GM19455 (cell line): ENCODE results near the gene SGIP1.

Experiments
- ATAC-seq: cut with Tn5 transposase; IDR thresholded peaks from one replicate; pipeline ENCODE4 v1.9.1; 2021; ENCODE audit not compliant: unreplicated experiment

SGIP1 gene

GRCh38 chr1:66533804-66534740 is at the start of gene SGIP1:
Gene SGIP1 (plus strand): TSS chr1:66534153. CDS start chr1:66534359, 206 bp downstream.
- ATAC-seq = no peak

GRCh38 chr1:66489151-66489550 is 44.8 kb upstream of the SGIP1 start:
- ATAC-seq = no peak

GRCh38 chr1:66489972-66490601 is 43.9 kb upstream of the SGIP1 start:
- no peak for ATAC-seq

GRCh38 chr1:66490816-66491215 is 43.1 kb upstream of the SGIP1 start:
- ATAC-seq = peak; percentile 67

- no peak for ATAC-seq
Measured at GRCh38 chr1:66492424-66492823, 41.5 kb upstream of the SGIP1 start.

GRCh38 chr1:66493731-66494130 is 40.2 kb upstream of the SGIP1 start:
- no peak for ATAC-seq

- no peak for ATAC-seq
Measured at GRCh38 chr1:66494482-66494881, 39.5 kb upstream of the SGIP1 start.

- ATAC-seq = no peak
Measured at GRCh38 chr1:66495495-66495894, 38.5 kb upstream of the SGIP1 start.

GRCh38 chr1:66497910-66498309 is 36.0 kb upstream of the SGIP1 start:
- no peak for ATAC-seq

- ATAC-seq = no peak
Measured at GRCh38 chr1:66500301-66500700, 33.7 kb upstream of the SGIP1 start.

- no peak for ATAC-seq
Measured at GRCh38 chr1:66502086-66502485, 31.9 kb upstream of the SGIP1 start.

GRCh38 chr1:66503841-66504470 is 30.0 kb upstream of the SGIP1 start:
- no peak for ATAC-seq

GRCh38 chr1:66505671-66506392 is 28.1 kb upstream of the SGIP1 start:
- ATAC-seq = no peak

GRCh38 chr1:66506393-66506687 is 27.6 kb upstream of the SGIP1 start:
- ATAC-seq = no peak

GRCh38 chr1:66506991-66507390 is 27.0 kb upstream of the SGIP1 start:
- no peak for ATAC-seq

GRCh38 chr1:66510407-66510806 is 23.5 kb upstream of the SGIP1 start:
- ATAC-seq = no peak

GRCh38 chr1:66511118-66511517 is 22.8 kb upstream of the SGIP1 start:
- ATAC-seq = no peak

- no peak for ATAC-seq
Measured at GRCh38 chr1:66517959-66518358, 16.0 kb upstream of the SGIP1 start.

GRCh38 chr1:66518654-66519053 is 15.3 kb upstream of the SGIP1 start:
- no peak for ATAC-seq

- ATAC-seq = no peak
Measured at GRCh38 chr1:66519992-66520391, 14.0 kb upstream of the SGIP1 start.

GRCh38 chr1:66520655-66521054 is 13.3 kb upstream of the SGIP1 start:
- no peak for ATAC-seq
